AG08396 (cell line): ENCODE measurements around the gene DIS3L2.

Experiments used
- DNase-seq: peaks from one replicate; pipeline ENCODE4 v3.0.0; 2012; ENCODE audit warnings: low spot score, mixed read lengths

Gene DIS3L2

GRCh38 chr2:232228971-232229894, 267.7 kb downstream of the DIS3L2 start:
- DNase-seq: no peak

DNA sequence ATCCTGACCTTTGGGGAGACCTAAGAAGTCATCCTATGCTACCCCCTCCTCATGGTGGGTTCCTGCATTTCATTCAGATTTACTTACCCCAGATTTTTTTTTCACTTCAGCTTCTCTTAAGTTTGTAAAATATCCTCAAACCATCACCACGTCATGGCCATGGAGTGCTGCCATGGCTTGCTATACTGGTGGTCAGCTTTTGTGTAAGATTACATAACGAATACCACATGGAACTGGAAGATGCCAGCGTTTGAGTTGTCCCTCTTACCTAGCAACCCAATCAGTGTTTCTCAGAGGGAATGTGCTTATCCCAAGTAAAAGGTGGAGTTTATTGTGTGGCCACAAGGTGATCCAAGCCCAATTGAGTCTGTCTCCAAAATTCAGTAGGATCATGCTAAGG, 268.4 kb downstream of the DIS3L2 start:
- no peak for DNase-seq

DNA sequence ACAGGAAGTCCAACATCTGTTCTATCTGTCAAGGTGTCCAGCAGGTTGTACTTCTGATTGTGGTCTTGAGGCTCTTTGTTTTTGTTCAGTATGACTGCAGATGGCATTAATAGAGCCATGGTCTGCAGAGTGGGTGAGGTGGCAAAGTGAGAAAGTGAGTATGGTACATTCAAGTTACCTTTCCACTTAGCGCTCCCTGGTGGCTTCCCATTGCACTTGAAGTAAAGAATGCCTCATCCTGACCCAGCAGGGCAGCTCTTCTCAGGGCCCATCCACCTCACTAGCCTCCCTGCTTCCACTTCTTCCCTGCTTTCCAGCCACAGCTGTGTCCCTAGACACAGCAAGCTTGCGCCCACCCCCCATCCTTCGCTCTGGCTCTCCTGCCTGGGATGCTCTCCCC, 269.0 kb downstream of the DIS3L2 start:
- DNase-seq: no peak

DNA sequence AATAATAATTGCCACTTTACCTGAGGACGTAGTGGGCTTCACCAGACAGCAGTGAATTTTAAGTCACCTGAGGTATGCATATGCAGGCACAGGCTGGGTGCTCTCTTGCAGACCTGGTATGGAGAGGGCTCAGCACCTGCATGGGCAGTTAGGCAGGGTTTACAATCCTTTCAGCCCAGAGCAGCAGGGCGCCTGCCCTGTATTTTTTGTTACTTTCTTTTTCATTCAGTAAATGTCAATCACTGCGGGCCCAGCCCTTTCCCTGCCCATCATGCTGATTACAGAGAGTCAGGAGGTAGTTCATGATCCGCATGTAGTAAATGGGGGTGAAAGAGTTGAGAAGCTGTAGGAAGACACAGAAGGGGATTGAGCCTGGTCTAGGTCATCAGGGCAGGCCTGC, 270.0 kb downstream of the DIS3L2 start:
- no peak for DNase-seq

DNA sequence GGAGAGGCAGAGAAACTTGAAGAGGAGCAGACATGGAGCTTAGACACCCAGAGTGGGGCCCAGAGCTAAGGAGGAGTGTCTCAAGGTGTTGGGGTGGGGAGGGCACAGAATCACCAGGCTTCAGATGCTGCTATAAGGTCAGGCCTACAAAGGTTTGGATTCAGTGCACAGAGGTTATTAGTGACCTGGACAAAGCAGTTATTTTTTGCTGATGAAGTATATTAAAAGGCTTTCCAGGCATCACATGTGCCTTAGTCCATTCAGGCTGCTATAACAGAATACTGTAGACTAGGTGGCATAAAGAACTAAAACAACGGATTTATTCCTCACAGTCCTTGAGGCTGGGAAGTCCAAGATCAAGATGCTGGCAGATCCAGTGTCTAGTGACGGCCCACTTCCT, 271.4 kb downstream of the DIS3L2 start:
- DNase-seq: no peak

GRCh38 chr2:232234922-232235615, 273.6 kb downstream of the DIS3L2 start:
- DNase-seq: no peak

DNA sequence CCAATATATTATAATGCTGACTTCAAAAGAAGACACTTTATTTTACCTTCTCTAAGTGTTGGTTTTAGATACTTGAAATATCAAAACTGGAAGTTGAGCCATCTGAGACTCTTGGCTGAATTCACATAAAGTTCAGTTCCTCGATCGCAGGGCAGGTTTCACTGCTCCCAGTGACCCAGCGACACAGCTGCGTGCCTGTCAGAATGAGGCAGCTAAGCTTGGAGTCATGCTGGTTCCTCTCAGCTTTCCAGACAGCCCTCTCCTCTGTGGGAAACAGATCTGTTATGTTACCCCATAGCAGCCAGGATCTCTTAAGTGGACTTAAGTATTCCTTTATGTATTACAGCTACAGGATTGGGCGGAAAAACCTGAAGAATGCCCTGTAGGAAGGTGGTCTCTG, 274.2 kb downstream of the DIS3L2 start:
- no peak for DNase-seq

DNA sequence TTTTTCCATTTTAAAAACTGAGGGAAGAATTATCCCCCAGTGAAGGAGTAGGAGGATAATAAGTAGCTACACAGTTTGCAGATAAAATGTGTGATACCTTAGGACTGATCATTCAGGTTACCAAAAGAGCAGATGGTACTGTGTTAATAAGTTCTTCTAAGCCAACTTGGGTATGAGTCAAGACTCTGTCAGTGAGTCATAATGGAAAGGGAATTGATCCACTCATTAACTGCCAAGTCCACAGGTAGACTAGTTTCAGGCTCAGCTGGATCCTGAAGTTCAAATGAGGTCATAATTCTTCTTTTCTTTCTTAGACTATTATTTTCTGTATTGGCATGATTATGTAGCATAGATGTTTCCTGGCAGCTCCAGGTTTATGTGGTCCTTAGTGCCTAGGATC, 274.7 kb downstream of the DIS3L2 start:
- no peak for DNase-seq

- no peak for DNase-seq
Observed at GRCh38 chr2:232237464-232237863, 276.0 kb downstream of the DIS3L2 start.

- DNase-seq: no peak
Observed at GRCh38 chr2:232238108-232238507, 276.6 kb downstream of the DIS3L2 start.

GRCh38 chr2:232238596-232238995, 277.1 kb downstream of the DIS3L2 start:
- no peak for DNase-seq

- no peak for DNase-seq
Observed at GRCh38 chr2:232239951-232240681, 278.6 kb downstream of the DIS3L2 start.

DNA sequence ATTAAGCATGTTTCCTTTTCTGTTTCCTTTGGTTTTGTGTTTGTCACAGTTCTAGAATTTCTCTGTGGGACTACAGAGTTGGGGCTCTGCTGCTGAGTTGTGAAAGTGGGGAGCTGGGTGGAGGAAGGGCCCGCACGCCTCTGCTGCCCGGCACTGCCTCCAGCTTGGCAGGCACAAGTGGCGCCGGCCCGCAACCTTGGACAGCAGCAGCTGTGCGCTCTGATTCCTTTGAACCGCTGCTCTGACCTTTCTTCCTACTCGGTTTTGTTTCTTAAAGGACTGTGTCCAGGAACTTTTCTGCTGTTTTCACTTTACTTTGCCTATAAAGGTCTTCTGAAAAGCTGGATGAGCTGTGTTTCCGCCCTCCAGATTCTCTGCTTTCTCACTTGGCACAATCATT, 279.4 kb downstream of the DIS3L2 start:
- no peak for DNase-seq

DNA sequence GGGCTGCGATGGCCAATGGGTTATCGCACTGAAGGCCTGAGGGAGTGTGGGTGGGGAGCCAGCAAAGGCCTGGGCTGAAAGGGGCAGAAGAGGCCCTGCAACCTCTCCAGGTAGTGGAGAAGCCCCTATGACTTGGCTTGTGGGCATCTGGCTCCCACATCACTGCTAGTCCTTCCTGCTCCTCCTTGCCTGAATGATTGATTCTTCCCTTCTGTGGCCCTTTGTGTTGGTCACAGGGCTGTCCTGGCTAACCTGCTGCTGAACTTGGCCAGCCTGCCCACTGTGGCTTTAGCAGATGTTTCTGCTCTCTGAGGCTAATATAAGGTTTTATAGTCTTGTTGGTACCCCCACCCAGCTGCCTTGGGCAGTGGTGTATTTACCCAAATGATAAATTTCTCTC, 280.8 kb downstream of the DIS3L2 start:
- no peak for DNase-seq

DNA sequence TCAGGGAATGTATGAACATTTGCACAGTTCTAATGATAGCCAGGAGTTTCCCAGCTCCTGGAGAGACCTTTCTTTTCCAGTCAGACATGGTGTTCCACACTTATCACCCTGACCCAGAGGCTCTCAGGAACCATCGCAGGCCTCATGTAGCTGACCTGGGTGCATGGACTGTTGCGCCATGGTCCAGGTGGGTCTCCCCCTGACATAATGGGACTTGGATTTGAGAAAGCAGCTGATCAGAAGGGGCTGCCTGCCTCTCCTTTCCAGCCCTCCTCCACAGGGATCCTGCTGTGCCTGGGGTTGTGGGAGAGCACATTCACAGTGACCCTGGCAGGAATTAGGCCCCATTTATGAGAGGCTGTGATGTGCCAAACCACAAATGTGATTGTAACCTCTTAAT, 283.6 kb downstream of the DIS3L2 start:
- no peak for DNase-seq

GRCh38 chr2:232246245-232246644, 284.7 kb downstream of the DIS3L2 start:
- no peak for DNase-seq

DNA sequence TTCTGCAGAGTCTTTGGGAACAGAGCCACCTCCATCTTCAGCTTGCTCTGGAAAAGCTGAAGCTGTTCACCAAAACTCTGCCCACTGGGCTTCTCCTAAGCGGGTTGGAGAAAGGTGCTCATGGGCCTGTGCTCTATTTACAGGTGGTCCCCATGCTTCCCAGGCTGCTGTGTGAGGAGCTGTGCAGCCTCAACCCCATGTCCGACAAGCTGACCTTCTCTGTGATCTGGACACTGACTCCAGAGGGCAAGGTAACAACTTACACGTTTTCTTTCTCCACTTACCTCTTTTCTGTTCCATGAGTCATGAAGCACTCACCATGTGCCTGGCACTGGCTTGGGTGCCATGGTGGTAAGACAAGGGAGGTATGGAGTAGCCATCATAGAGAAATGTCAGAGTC, 287.6 kb downstream of the DIS3L2 start:
- no peak for DNase-seq

DNA sequence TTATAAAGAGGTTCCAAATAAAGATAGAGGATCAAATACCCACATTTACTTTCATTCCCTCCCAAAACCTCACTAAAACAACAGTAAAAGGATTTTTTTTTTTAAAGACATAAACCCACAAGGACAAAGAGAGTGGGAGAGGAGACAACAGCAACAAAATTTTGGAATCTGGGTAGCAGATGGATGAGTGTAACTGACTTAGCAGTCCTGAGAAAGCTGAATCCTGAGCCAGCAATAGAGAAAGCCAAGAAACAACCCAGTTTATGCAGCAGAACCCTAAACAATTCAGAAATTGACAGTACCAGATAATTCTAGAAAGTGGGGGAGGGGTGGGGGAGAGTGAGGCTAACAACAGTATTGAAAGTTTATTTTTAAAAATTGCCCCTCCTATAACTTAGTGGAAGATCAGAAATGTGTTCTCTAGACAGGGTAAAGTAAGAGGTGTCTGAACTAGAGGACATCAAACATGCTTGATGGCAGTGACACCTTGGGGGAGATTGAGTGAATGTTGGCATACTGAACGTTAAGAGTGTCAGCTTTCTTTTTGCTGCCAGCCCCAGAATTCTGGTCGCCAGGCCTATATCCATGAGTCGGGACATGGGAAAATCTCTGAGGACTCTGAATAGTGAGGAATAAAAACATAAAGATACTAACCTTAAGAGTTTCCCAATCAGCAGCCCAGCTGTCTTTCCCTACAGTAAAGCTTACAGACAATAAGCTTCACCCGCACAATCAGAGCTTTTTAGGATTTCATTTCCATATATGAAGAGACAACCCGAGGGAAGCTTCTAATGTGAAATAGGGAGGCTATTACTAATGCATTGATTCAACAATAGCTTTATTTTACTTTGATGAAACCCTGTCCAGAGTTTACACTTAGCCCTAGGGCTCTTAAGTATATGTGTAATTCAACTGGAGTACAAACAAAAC, 289.0 kb downstream of the DIS3L2 start:
- DNase-seq: no peak

GRCh38 chr2:232255033-232255432, 293.5 kb downstream of the DIS3L2 start:
- DNase-seq: no peak

- DNase-seq: peak; percentile 81
Observed at GRCh38 chr2:232260075-232260474, 298.6 kb downstream of the DIS3L2 start.

DNA sequence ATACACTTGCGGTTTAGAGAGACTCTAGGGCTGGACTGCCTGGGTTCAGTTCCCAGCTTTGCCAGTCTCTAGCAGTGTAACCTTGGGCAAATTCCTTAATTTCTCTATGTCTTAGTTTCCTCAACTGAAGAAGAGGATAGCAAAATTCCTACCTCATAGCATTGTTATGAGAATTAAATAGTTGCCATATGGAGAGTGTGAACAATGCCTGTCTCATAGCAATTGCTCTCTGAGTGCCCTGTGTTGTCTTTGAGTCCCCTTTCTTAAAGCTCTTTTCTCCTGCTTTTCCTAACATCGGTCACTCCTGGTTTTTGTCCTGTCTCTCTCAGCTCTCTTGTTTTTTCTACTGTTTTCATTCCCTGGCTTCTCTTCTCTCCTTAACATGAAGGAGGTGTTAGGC, 300.3 kb downstream of the DIS3L2 start:
- DNase-seq: no peak

DNA sequence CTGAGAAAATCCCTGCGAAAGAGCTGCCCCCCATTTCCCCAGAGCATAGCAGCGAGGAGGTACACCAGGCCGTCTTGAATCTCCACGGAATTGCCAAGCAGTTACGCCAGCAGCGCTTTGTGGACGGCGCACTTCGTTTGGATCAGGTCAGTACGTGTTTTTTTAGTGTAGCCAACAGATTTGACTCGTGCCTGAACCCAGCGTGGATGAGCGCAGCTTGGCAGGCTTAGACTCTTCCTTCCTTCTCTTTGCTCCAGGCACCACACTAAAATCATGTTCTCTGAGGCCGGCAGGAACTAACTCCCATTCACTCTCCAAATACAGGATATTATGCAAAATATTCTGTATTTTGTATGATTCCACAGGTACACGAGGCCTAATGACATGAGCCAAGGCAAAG, 301.8 kb downstream of the DIS3L2 start:
- no peak for DNase-seq
